ENCODE data around the gene ELFN2.

- TF ChIP-seq CTCF (IDR thresholded peaks at IDR 0.05): no peak
- no peak for TF ChIP-seq POLR2A (IDR thresholded peaks at IDR 0.05)
Observed at GRCh38 chr22:37377927-37378326, 49.4 kb downstream of the ELFN2 start.
